Measurements from ENCODE around the gene NKAIN4.

NKAIN4 gene

GRCh38 chr20:63217706-63218105 is 36.6 kb downstream of the NKAIN4 start:
- DNase-seq, result no peak

GRCh38 chr20:63216849-63217471 is 37.3 kb downstream of the NKAIN4 start:
- no peak for DNase-seq

GRCh38 chr20:63216041-63216848 is 38.0 kb downstream of the NKAIN4 start, which contains the start of gene YTHDF1:
Gene YTHDF1, minus strand, starts transcription at chr20:63216131. Its CDS starts 239 bp downstream, at chr20:63215892.
- peak; percentile 97 to 99 (median 98) for DNase-seq

- DNase-seq, result peak; percentile 34 to 68 (median 57)
Measured at GRCh38 chr20:63215101-63216040, 38.9 kb downstream of the NKAIN4 start.

- DNase-seq, result no peak
Measured at GRCh38 chr20:63214514-63214913, 39.7 kb downstream of the NKAIN4 start.

- DNase-seq, result no peak
Measured at GRCh38 chr20:63212792-63213191, 41.5 kb downstream of the NKAIN4 start.

- DNase-seq, result no peak
Measured at GRCh38 chr20:63212393-63212730, 41.9 kb downstream of the NKAIN4 start.

GRCh38 chr20:63210011-63210605 is 44.2 kb downstream of the NKAIN4 start:
- DNase-seq, result no peak

- DNase-seq, result no peak
Measured at GRCh38 chr20:63208346-63208909, 45.8 kb downstream of the NKAIN4 start.

GRCh38 chr20:63206878-63207277 is 47.4 kb downstream of the NKAIN4 start:
- DNase-seq, result no peak

GRCh38 chr20:63205896-63206295 is 48.4 kb downstream of the NKAIN4 start:
- no peak for DNase-seq

GRCh38 chr20:63204362-63204761 is 49.9 kb downstream of the NKAIN4 start:
- no peak for DNase-seq

- no peak for DNase-seq
Measured at GRCh38 chr20:63202811-63203526, 51.3 kb downstream of the NKAIN4 start.

- DNase-seq, result no peak
Measured at GRCh38 chr20:63202021-63202420, 52.2 kb downstream of the NKAIN4 start.

- DNase-seq, result no peak
Measured at GRCh38 chr20:63198606-63199005, 55.7 kb downstream of the NKAIN4 start.

GRCh38 chr20:63196768-63197470 is 57.3 kb downstream of the NKAIN4 start:
- no peak for DNase-seq

GRCh38 chr20:63194797-63195173 is 59.5 kb downstream of the NKAIN4 start:
- DNase-seq, result no peak

GRCh38 chr20:63194007-63194796 is 60.1 kb downstream of the NKAIN4 start:
- DNase-seq, result no peak

- no peak for DNase-seq
Measured at GRCh38 chr20:63192721-63193120, 61.5 kb downstream of the NKAIN4 start.

GRCh38 chr20:63191400-63191799 is 62.9 kb downstream of the NKAIN4 start:
- DNase-seq, result no peak
